Parathyroid adenoma (tissue), 2 donors: ENCODE results near the gene GALNT9.

ENCODE experiments used
- H2AFZ ChIP-seq: fragments of 300-600 bp; sonication (generic); one replicate; pipeline ENCODE4 v1.7.0; 2017; ENCODE audit warnings: antibody characterized with exemption, mild to moderate bottlenecking
- H3K27ac ChIP-seq: fragments of 300-600 bp; sonication (generic); one replicate; pipeline ENCODE4 v1.7.0; 2017
- H3K27me3 ChIP-seq: fragments of 300-600 bp; sonication (generic); one replicate; pipeline ENCODE4 v1.7.0; 2017; ENCODE audit warnings: low read length; ENCODE audit not compliant: control insufficient read depth, insufficient read depth
- H3K36me3 ChIP-seq: fragments of 300-600 bp; sonication (generic); one replicate; pipeline ENCODE4 v1.7.0; 2017; ENCODE audit warnings: low read length; ENCODE audit not compliant: control insufficient read depth, insufficient read depth
- H3K4me1 ChIP-seq: fragments of 300-600 bp; sonication (generic); one replicate; pipeline ENCODE4 v1.7.0; 2017; ENCODE audit warnings: control low read depth
- H3K4me2 ChIP-seq: fragments of 300-600 bp; sonication (generic); one replicate; pipeline ENCODE4 v1.7.0; 2017; ENCODE audit warnings: low read length
- H3K4me3 ChIP-seq: fragments of 300-600 bp; sonication (generic); one replicate; pipeline ENCODE4 v1.7.0; 2017; ENCODE audit warnings: low read depth, low read length
- H3K79me2 ChIP-seq: fragments of 300-600 bp; sonication (generic); one replicate; pipeline ENCODE4 v1.7.0; 2017; ENCODE audit warnings: control low read depth
- H3K9ac ChIP-seq: fragments of 300-600 bp; sonication (generic); one replicate; pipeline ENCODE4 v1.7.0; 2017; ENCODE audit warnings: mild to moderate bottlenecking
- H3K9me3 ChIP-seq: fragments of 300-600 bp; sonication (generic); one replicate; pipeline ENCODE4 v1.7.0; 2017; ENCODE audit warnings: low read length; ENCODE audit not compliant: control insufficient read depth
- TF ChIP-seq, protein P1 (sequence below): fragments of 300-600 bp; sonication (generic); IDR thresholded peaks from one replicate; pipeline ENCODE4 v1.7.0; 2017; ENCODE audit warnings: antibody characterized with exemption, mild to moderate bottlenecking
- donor health status: primary hyperparathyroidism.

Gene GALNT9

DNA sequence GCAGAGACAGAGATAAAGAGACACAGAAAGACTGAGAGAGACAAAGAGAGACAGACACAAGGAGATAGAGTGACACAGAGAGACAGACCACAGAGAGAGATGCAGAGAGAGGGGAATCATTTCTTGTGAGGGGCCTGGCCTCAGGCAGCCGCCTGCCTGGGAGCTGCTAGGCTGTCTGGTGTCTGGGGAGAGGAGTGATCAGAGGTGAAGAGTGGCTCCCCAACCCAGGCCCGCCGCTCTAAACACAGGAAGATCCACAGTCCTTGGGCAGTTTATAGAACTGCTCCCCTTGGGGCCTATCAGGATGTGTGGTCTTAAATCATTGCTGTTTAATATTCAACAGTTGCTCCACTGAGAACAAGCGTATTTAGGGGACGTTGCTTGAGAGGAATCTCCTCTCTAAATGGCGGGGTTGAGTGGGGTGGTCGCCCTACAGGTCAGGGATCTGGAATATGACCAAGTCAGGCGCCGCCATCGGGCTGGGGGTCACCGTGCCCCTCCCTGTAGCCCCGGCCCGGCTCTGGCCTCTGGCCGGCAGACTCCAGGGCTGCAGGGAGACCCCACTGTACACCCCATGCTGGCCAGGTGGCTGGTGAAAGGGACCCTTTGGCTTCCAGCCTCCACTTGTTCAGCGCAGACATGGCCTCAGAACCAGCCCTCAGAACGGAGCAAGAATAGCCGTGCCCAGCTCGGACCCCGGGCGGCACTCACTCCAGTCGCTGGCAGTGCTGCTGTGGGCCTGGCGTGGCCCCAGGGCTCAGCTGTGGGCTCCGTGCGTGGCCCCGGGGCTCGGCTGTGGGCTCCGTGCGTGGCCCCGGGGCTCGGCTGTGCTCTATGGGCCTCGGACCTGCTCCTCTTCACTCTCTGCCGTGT is 89.4 kb downstream of the GALNT9 start:
- Histone ChIP-seq H3K79me2 (no peaks in the 10 kb centered on the region), H3K4me1 (no peaks in the 10 kb centered on the region), H2AFZ (no peak overlapping the region), H3K27me3 (no peaks in the 10 kb centered on the region), H3K4me2 (no peak overlapping the region), H3K36me3 (no peaks in the 10 kb centered on the region), H3K27ac (no peak overlapping the region), H3K9me3 (no peaks in the 10 kb centered on the region), H3K4me3 (no peak overlapping the region), H3K9ac (no peak overlapping the region)
- TF ChIP-seq, protein P1, sequence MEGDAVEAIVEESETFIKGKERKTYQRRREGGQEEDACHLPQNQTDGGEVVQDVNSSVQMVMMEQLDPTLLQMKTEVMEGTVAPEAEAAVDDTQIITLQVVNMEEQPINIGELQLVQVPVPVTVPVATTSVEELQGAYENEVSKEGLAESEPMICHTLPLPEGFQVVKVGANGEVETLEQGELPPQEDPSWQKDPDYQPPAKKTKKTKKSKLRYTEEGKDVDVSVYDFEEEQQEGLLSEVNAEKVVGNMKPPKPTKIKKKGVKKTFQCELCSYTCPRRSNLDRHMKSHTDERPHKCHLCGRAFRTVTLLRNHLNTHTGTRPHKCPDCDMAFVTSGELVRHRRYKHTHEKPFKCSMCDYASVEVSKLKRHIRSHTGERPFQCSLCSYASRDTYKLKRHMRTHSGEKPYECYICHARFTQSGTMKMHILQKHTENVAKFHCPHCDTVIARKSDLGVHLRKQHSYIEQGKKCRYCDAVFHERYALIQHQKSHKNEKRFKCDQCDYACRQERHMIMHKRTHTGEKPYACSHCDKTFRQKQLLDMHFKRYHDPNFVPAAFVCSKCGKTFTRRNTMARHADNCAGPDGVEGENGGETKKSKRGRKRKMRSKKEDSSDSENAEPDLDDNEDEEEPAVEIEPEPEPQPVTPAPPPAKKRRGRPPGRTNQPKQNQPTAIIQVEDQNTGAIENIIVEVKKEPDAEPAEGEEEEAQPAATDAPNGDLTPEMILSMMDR: no peak

DNA sequence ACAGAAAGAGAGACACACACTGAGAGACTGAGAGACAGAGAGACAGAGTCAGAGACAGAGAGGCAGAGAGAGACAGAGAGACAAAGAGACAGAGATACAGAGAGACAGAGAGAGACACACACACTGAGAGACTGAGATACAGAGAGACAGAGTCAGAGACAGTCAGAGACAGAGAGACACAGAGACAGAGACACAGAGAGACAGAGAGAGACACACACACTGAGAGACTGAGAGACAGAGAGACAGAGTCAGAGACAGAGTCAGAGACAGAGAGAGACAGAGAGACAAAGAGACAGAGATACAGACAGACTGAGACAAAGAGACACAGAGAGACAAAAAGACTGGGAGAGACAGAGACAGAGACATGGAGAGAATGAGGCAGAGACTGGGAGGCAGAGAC is 90.0 kb downstream of the GALNT9 start:
- Histone ChIP-seq H3K36me3 (no peaks in the 10 kb centered on the region), H3K4me1 (no peaks in the 10 kb centered on the region), H3K4me2 (no peak overlapping the region), H3K4me3 (no peak overlapping the region), H3K79me2 (no peaks in the 10 kb centered on the region), H3K9me3 (no peaks in the 10 kb centered on the region), H3K27me3 (no peaks in the 10 kb centered on the region), H3K27ac (no peak overlapping the region), H2AFZ (no peak overlapping the region), H3K9ac (no peak overlapping the region)
- TF ChIP-seq, protein P1: no peak

DNA sequence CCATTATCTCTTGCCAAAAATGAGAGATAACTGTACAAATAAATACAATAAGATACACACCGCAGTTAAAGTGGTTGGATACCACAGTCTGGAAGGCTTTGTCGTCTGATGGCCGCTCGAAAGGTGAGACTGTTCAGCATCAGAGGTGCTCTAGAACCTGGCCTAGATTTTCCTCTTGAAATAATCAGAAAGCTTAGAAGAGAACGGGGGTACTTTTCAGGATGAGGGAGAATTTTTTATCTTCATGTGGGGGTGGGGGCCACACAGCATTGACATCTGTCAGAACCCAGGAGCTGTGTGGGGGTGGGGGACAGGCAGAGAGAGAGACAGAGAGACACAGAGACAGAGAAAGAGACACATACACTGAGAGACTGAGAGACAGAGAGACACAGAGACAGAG is 90.5 kb downstream of the GALNT9 start:
- Histone ChIP-seq H3K27me3 (no peaks in the 10 kb centered on the region), H3K4me1 (no peaks in the 10 kb centered on the region), H3K27ac (no peak overlapping the region), H3K4me2 (no peak overlapping the region), H3K79me2 (no peaks in the 10 kb centered on the region), H3K9me3 (no peaks in the 10 kb centered on the region), H3K36me3 (no peaks in the 10 kb centered on the region), H2AFZ (no peak overlapping the region), H3K9ac (no peak overlapping the region), H3K4me3 (no peak overlapping the region)
- TF ChIP-seq, protein P1: no peak

DNA sequence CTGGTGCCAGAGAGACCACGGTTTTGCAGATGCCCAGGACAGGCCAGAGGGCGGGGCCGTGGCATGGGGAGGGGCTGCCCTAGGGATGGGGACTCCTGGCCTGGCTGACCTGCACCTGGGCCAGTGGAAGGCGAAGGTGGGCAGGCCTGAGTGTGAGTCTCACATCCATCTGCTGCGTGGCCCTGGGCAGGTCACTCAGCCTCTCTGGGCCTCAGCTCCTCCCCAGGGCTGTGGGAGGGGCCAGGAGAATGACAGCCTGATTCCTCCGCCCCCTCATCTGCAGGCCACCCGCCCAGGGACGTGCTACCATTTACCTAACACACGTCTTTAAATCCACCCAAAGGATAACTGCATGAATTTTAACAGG is 90.9 kb downstream of the GALNT9 start:
- no peaks in the 10 kb centered on the region for H3K27me3 ChIP-seq
- TF ChIP-seq, protein P1: no peak
- no peaks in the 10 kb centered on the region for H3K9me3 ChIP-seq
- no peak overlapping the region for H2AFZ ChIP-seq
- no peak overlapping the region for H3K27ac ChIP-seq
- H3K79me2 ChIP-seq: no peaks in the 10 kb centered on the region
- no peak overlapping the region for H3K4me2 ChIP-seq
- H3K4me3 ChIP-seq: no peak overlapping the region
- H3K9ac ChIP-seq: no peak overlapping the region
- no peaks in the 10 kb centered on the region for H3K4me1 ChIP-seq
- no peaks in the 10 kb centered on the region for H3K36me3 ChIP-seq
